GM11168 (cell line): Measurements from ENCODE around the gene ATF4.
"Not testable (repeated sequence)": the region's sequence is repeated elsewhere in the genome, so short reads cannot be mapped to it uniquely, and the experiment has no call there.

ENCODE experiments used
- in situ Hi-C: fragments of 300-500 bp; cut with MboI; formaldehyde crosslinking; loops from one replicate; pipeline ENCODE4 v1.12.0; 2022; ENCODE audit warnings: low sequenced_read_pairs; ENCODE audit not compliant: unreplicated experiment

The ATF4 gene

GRCh38 chr22:39508393-39508792, 12.0 kb upstream of the ATF4 start:
- in situ Hi-C loops, result no loop called here

- in situ Hi-C loops, result no loop called here
Observed at GRCh38 chr22:39510529-39511149, 9.7 kb upstream of the ATF4 start.

GRCh38 chr22:39511226-39511625, 9.1 kb upstream of the ATF4 start:
- in situ Hi-C loops, result no loop called here

- in situ Hi-C loops, result no loop called here
Observed at GRCh38 chr22:39512026-39512425, 8.3 kb upstream of the ATF4 start.

GRCh38 chr22:39513791-39514190, 6.6 kb upstream of the ATF4 start:
- in situ Hi-C loops, result no loop called here

GRCh38 chr22:39514373-39514973, 5.9 kb upstream of the ATF4 start:
- in situ Hi-C loops, result no loop called here

GRCh38 chr22:39515266-39516050, 4.9 kb upstream of the ATF4 start:
- in situ Hi-C loops, result no loop called here

- in situ Hi-C loops, result no loop called here
Observed at GRCh38 chr22:39517470-39517869, 2.9 kb upstream of the ATF4 start.

GRCh38 chr22:39518144-39518786, 2.1 kb upstream of the ATF4 start:
- in situ Hi-C loops, result no loop called here

- in situ Hi-C loops, result no loop called here
Observed at GRCh38 chr22:39518996-39519680, 1.2 kb upstream of the ATF4 start.

- in situ Hi-C loops, result no loop called here
Observed at GRCh38 chr22:39519681-39520225, 609 bp upstream of the ATF4 start.

GRCh38 chr22:39521106-39521885, 934 bp downstream of the ATF4 start:
- in situ Hi-C loops, result not testable (repeated sequence)

- in situ Hi-C loops, result not testable (repeated sequence)
Observed at GRCh38 chr22:39522091-39522490, 1.7 kb downstream of the ATF4 start.

- in situ Hi-C loops, result no loop called here
Observed at GRCh38 chr22:39522567-39523300, 2.4 kb downstream of the ATF4 start.

- in situ Hi-C loops, result no loop called here
Observed at GRCh38 chr22:39524089-39524752, 3.9 kb downstream of the ATF4 start.

GRCh38 chr22:39524753-39525657, 4.6 kb downstream of the ATF4 start:
- in situ Hi-C loops, result no loop called here

- in situ Hi-C loops, result no loop called here
Observed at GRCh38 chr22:39525658-39525975, 5.3 kb downstream of the ATF4 start.
